Neural crest cell (in vitro differentiated cells): ENCODE measurements around the gene ACOT8. TPM values are rescaled to one million over a fixed set of nuclear protein-coding genes. Genes with fewer than 3 reads are reported as not detected.
A peak's percentile ranks its signal among the peaks of the same experiment; 100 is the strongest.
"Not testable (repeated sequence)": the region's sequence is repeated elsewhere in the genome, so short reads cannot be mapped to it uniquely, and the experiment has no call there.

Experiments used
- DNase-seq: peaks from one replicate; pipeline ENCODE4 v3.0.0; 2021; ENCODE audit warnings: low read depth, mixed read lengths, low spot score
- H3K27ac Mint-ChIP-seq: one replicate; pipeline ENCODE4 v1.8.0; 2021; ENCODE audit warnings: mild to moderate bottlenecking, mixed read lengths; ENCODE audit not compliant: unreplicated experiment
- H3K27me3 Mint-ChIP-seq: 2 replicates; pipeline ENCODE4 v1.8.0; 2021; ENCODE audit warnings: low read depth, mild to moderate bottlenecking, mixed read lengths
- H3K36me3 Mint-ChIP-seq: 2 replicates; pipeline ENCODE4 v1.8.0; 2021; ENCODE audit warnings: low read depth, mild to moderate bottlenecking, mixed read lengths
- H3K4me1 Mint-ChIP-seq: 2 replicates; pipeline ENCODE4 v1.8.0; 2021; ENCODE audit warnings: mixed read lengths
- H3K4me3 Mint-ChIP-seq: one replicate; pipeline ENCODE4 v1.8.0; 2021; ENCODE audit warnings: mild to moderate bottlenecking, mixed read lengths
- H3K9me3 Mint-ChIP-seq: 2 replicates; pipeline ENCODE4 v1.8.0; 2021; ENCODE audit warnings: mixed read lengths
- total RNA-seq: library from RNA; stranded (reverse); gene quantifications from 2 replicates; pipeline ENCODE4 v1.2.1, GENCODE V29; 2021
- TF ChIP-seq, protein P1 (sequence below): fragments of 200-600 bp; sonication (generic); conservative IDR thresholded peaks from 2 replicates; pipeline ENCODE4 v1.5.0; 2021; ENCODE audit warnings: antibody characterized with exemption, mild to moderate bottlenecking

ACOT8 gene
- total RNA-seq, 1 donor from 2014 or later = 14.5 TPM

DNA sequence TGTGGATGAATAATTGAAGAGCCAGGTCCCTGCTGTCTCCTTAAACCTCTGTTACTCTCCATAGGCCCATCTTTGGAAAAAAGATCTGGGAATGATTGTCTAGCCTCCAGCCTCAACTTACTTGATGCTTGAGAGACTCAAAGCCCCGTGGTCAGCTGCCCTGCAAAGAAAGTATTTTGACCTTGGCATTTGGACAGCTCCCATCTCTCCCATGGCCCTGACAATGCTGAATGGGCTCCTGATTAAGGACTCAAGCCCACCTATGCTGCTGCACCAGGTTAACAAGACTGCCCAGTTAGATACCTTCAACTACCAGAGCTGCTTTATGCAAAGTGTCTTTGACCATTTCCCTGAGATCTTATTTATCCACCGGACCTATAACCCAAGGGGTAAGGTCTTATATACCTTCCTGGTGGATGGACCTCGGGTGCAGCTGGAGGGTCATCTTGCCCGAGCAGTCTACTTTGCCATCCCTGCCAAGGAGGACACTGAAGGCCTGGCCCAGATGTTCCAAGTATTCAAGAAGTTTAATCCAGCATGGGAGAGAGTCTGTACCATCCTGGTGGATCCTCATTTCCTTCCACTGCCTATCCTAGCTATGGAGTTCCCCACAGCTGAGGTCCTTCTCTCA is 25.4 kb upstream of the ACOT8 start:
- Mint-ChIP-seq H3K4me1 (peaks cover 20% of the 10 kb centered on the region), H3K27me3 (no peaks in the 10 kb centered on the region), H3K9me3 (no peaks in the 10 kb centered on the region), H3K36me3 (peaks cover 2% of the 10 kb centered on the region), H3K27ac (no peak overlapping the region), H3K4me3 (peak overlapping the region; percentile 86)
- DNase-seq = no peak
- TF ChIP-seq, protein P1, sequence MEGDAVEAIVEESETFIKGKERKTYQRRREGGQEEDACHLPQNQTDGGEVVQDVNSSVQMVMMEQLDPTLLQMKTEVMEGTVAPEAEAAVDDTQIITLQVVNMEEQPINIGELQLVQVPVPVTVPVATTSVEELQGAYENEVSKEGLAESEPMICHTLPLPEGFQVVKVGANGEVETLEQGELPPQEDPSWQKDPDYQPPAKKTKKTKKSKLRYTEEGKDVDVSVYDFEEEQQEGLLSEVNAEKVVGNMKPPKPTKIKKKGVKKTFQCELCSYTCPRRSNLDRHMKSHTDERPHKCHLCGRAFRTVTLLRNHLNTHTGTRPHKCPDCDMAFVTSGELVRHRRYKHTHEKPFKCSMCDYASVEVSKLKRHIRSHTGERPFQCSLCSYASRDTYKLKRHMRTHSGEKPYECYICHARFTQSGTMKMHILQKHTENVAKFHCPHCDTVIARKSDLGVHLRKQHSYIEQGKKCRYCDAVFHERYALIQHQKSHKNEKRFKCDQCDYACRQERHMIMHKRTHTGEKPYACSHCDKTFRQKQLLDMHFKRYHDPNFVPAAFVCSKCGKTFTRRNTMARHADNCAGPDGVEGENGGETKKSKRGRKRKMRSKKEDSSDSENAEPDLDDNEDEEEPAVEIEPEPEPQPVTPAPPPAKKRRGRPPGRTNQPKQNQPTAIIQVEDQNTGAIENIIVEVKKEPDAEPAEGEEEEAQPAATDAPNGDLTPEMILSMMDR = no peak

DNA sequence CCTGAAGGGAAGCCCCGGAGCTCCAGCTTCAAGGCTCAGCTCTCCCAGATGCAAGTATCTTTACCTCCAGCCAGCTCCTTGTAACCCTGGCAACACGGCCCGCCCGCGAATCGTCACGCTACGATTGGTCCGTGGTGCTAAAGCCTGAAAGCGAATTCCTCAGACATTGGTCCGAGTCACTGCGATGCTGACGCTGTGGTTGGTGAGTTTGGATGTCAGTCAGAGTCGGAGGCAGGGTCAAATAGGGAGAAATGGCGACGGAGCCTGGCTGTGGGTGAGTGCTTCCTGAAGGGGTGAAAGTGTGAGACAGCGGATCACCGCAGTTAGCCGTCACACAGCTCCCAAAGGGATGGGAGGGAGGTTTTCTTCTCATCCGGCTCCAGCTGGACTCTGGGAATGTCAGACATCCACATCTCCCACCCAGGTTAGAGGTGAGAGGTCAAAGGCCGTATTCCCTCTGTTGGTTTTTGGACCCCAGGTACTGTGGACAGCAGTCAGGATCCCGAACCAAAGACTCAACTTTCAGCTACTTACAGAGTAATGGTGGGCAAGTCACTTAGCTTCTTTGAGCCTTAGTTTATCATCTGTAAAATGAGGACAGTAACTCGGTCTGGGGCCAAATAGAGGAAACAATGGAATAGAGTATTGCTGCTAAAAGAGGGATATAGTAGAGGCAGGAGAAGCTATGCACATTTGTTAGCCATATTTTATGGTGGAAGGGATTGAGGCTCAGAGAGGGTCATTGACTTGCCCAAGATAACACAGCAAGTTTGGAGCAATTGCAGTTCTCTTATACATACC is 24.0 kb upstream of the ACOT8 start, which contains the start of gene ZSWIM1:
Gene ZSWIM1 (plus strand): TSS at position 240 of the 801 bp plus-strand sequence. CDS start 1,366 bp downstream, outside the sequence.
- Mint-ChIP-seq H3K4me1 (peaks cover 20% of the 10 kb centered on the region), H3K27ac (peak within 1 kb of the TSS; percentile 91), H3K27me3 (no peaks in the 10 kb centered on the region), H3K9me3 (no peaks in the 10 kb centered on the region), H3K4me3 (peak within 1 kb of the TSS; percentile 95), H3K36me3 (peaks cover 2% of the 10 kb centered on the region)
- DNase-seq = peak; percentile 98
- TF ChIP-seq, protein P1 = no peak

DNA sequence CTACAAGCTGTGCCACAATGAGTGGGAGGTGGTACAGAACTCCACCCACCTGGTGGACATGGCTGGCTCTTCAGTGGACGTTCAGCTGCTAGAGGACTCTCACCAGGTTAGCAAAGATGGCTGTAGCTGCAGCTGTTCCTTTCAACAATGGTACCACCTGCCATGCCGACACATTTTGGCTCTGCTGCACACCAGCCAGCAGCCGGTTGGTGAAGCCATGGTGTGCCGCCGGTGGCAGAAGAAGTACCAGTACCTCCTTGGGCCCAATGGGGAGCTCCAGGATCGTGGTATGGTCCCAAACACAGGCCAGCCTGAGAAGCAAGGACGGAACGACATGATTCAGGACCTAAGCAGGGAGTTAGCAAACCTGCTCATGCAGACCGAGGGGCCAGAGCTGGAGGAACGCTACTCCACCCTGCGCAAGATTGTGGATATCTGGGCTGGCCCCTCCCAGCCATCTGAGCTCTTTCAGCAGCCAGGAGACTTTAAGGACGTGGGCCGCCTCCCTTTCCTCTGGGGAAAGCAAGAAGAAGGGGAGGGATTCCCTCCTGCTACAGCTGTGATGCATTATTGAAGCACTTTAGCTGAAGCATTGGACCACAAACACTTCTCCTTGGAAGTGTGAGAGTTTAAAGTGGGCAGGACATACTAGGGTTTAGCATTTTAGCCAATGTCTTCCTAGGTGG is 21.0 kb upstream of the ACOT8 start:
- peaks cover 3% of the 10 kb centered on the region for H3K36me3 Mint-ChIP-seq
- H3K9me3 Mint-ChIP-seq = peaks cover 4% of the 10 kb centered on the region
- no peak overlapping the region for H3K4me3 Mint-ChIP-seq
- peaks cover 31% of the 10 kb centered on the region for H3K4me1 Mint-ChIP-seq
- no peak for DNase-seq
- TF ChIP-seq, protein P1 = no peak
- no peaks in the 10 kb centered on the region for H3K27me3 Mint-ChIP-seq
- H3K27ac Mint-ChIP-seq = no peak overlapping the region

DNA sequence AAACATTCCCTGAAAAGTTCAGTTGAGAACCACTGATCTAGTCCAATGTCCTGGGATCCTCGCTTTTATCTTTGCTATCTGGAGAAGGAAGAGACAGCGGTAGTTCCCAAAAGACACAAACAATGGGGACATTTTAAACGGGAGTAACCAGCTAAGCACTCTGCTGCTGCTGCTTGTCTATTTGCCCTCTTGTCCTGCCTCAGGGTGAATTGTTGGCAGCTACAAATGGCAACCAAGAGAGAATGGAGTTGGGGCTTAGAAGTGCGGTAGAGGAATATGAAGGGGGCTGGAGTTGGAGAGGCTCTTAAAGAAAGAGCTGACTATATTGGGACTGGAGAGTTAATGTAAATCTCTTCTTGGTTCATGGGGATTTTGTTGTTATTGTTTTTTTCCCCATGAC is 17.4 kb upstream of the ACOT8 start:
- peaks cover 3% of the 10 kb centered on the region for H3K36me3 Mint-ChIP-seq

DNA sequence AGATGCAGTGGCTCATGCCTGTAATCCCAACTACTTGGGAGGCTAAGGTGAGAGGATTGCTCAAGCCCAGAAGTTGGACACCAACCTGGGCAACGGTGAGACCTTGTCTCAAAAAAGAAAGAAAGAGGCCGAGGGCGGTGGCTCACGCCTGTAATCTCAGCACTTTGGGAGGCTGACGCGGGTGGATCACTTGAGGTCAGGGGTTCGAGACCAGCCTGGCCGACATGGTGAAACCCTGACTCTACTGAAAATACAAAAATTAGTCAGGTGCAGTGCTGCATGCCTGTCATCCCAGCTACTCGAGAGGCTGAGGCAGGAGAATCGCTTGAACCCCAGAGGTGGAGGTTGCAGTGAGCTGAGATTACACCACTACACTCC is 16.9 kb upstream of the ACOT8 start:
- peaks cover 12% of the 10 kb centered on the region for H3K4me1 Mint-ChIP-seq
- H3K9me3 Mint-ChIP-seq, H3K27me3 Mint-ChIP-seq, H3K4me3 Mint-ChIP-seq, DNase-seq, H3K36me3 Mint-ChIP-seq, H3K27ac Mint-ChIP-seq: not testable (repeated sequence)

More for the DNA sequence above, 17.4 kb upstream of the ACOT8 start:
- Mint-ChIP-seq H3K27ac (peak overlapping the region; percentile 8), H3K27me3 (no peaks in the 10 kb centered on the region), H3K9me3 (peaks cover 4% of the 10 kb centered on the region), H3K4me1 (peaks cover 12% of the 10 kb centered on the region), H3K4me3 (peak overlapping the region; percentile 31)
- TF ChIP-seq, protein P1 = no peak
- DNase-seq = no peak
